ENCODE measurements around the gene SNX1. TPM values are rescaled to one million over a fixed set of nuclear protein-coding genes. Genes with fewer than 3 reads are reported as not detected.

The SNX1 gene
- total RNA-seq, 3 donors from 2014 or later (not counting 1 experiment from before 2014, with no cell fraction given), result 110 to 141 (median 111) TPM

DNA sequence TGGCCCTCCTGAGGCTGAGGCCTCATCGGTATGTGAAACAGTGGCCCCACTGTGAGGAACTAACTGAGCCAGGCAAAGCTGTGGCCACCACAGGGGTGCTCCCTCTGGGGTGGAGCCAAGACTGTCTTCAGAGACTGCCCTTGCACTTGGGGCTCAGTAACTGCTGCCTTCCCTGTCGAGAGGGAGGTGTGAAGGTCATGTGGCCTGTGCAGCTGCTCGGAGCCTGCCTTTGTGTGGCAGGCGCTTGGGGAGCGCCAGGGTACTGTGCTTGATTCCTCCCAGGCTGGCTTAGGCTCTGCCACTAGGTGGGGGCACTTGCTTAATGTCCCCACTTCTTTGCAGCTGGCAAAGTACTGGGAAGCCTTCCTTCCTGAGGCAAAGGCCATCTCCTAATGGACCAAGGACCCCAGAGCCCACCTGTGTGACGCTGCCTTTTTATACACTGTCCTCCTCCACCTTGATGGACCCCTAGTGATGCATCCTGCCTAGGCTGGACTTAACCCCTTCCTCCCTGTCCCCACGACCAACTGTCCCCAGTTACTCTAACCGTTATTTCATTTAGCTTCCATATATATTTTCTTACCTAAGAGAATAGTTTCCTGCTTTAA is 41.5 kb downstream of the SNX1 start:
- H3K27me3 Mint-ChIP-seq (ENCODE audit: low read depth in 2 of 2), result no peaks in the 10 kb centered on the region
- TF ChIP-seq, protein P1, sequence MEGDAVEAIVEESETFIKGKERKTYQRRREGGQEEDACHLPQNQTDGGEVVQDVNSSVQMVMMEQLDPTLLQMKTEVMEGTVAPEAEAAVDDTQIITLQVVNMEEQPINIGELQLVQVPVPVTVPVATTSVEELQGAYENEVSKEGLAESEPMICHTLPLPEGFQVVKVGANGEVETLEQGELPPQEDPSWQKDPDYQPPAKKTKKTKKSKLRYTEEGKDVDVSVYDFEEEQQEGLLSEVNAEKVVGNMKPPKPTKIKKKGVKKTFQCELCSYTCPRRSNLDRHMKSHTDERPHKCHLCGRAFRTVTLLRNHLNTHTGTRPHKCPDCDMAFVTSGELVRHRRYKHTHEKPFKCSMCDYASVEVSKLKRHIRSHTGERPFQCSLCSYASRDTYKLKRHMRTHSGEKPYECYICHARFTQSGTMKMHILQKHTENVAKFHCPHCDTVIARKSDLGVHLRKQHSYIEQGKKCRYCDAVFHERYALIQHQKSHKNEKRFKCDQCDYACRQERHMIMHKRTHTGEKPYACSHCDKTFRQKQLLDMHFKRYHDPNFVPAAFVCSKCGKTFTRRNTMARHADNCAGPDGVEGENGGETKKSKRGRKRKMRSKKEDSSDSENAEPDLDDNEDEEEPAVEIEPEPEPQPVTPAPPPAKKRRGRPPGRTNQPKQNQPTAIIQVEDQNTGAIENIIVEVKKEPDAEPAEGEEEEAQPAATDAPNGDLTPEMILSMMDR (IDR thresholded peaks at IDR 0.05), result no peak
- Histone ChIP-seq H3K4me1 (ENCODE audit: control insufficient read depth, insufficient read depth, low read length) (no peaks in the 10 kb centered on the region), H3K4me3 (ENCODE audit: low read length) (no peak overlapping the region), H3K9me3 (ENCODE audit: control insufficient read depth, insufficient read depth, low read length) (no peaks in the 10 kb centered on the region), H3K36me3 (ENCODE audit: control insufficient read depth, insufficient read depth, low read length) (peaks cover 57% of the 10 kb centered on the region), H3K27me3 (ENCODE audit: control insufficient read depth, insufficient read depth, low read length) (no peaks in the 10 kb centered on the region), H3K27ac (ENCODE audit: low read length) (no peak overlapping the region)
- intact Hi-C loops (cut with micrococcal nuclease), result no loop called here
- 79% methylated on average over 8 of the region's 8 CpGs for WGBS (ENCODE audit: insufficient coverage)
- H3K4me1 Mint-ChIP-seq, result peaks cover 0 to 8% of the 10 kb centered on the region in 2 donors
- H3K36me3 Mint-ChIP-seq, result peaks cover 6% of the 10 kb centered on the region
- H3K4me3 Mint-ChIP-seq, result no peak overlapping the region
- peak; percentile 31 to 49 (median 41) for ATAC-seq
- no peak for DNase-seq
- no peaks in the 10 kb centered on the region for H3K9me3 Mint-ChIP-seq
- no peak overlapping the region for H3K27ac Mint-ChIP-seq

DNA sequence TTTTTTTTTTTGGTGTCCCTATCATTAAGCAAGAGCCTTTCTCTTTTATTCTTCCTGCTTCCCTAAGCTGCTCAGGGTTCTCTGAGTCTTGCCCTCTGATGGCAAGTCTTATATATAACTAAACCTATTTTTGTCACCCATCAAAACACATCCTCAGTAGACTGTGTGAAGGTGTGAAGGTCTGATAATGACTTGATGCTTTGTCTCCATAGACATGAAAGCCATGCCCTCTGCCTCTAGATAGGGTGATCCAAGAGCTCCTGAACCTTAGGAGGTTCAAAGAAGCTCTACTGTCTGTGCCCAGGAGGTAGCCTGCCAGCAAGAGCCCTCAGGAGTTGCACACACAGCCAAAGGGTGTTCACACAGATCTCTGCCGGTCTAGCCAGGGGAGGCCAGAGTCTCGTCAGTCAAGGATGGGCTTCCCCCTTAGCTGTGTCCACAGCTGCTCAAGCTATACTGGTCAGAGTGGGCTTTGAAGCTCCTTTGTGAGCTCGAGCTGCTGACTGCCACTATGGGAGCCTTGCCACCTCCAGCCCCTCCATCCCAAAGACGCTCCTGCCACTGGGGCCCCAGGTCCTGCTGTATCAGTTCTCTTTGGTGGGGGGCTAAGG is 42.7 kb downstream of the SNX1 start:
- H3K27ac Mint-ChIP-seq, result peak overlapping the region in 1 of 2 donors; percentile 39
- 96% methylated on average over 4 of the region's 4 CpGs for WGBS (ENCODE audit: insufficient coverage)
- Histone ChIP-seq H3K9me3 (ENCODE audit: control insufficient read depth, insufficient read depth, low read length) (no peaks in the 10 kb centered on the region), H3K27me3 (ENCODE audit: control insufficient read depth, insufficient read depth, low read length) (no peaks in the 10 kb centered on the region), H3K4me1 (ENCODE audit: control insufficient read depth, insufficient read depth, low read length) (no peaks in the 10 kb centered on the region), H3K36me3 (ENCODE audit: control insufficient read depth, insufficient read depth, low read length) (peaks cover 58% of the 10 kb centered on the region), H3K27ac (ENCODE audit: low read length) (no peak overlapping the region), H3K4me3 (ENCODE audit: low read length) (no peak overlapping the region)
- peaks cover 6% of the 10 kb centered on the region for H3K36me3 Mint-ChIP-seq
- peaks cover 0 to 8% of the 10 kb centered on the region in 2 donors for H3K4me1 Mint-ChIP-seq
- no peak overlapping the region for H3K4me3 Mint-ChIP-seq
- ATAC-seq (no peak), DNase-seq (no peak)
- no peaks in the 10 kb centered on the region for H3K9me3 Mint-ChIP-seq
- TF ChIP-seq, protein P1 (IDR thresholded peaks at IDR 0.05), result no peak
- intact Hi-C loops (cut with micrococcal nuclease), result no loop called here
- no peaks in the 10 kb centered on the region for H3K27me3 Mint-ChIP-seq (ENCODE audit: low read depth in 2 of 2)

DNA sequence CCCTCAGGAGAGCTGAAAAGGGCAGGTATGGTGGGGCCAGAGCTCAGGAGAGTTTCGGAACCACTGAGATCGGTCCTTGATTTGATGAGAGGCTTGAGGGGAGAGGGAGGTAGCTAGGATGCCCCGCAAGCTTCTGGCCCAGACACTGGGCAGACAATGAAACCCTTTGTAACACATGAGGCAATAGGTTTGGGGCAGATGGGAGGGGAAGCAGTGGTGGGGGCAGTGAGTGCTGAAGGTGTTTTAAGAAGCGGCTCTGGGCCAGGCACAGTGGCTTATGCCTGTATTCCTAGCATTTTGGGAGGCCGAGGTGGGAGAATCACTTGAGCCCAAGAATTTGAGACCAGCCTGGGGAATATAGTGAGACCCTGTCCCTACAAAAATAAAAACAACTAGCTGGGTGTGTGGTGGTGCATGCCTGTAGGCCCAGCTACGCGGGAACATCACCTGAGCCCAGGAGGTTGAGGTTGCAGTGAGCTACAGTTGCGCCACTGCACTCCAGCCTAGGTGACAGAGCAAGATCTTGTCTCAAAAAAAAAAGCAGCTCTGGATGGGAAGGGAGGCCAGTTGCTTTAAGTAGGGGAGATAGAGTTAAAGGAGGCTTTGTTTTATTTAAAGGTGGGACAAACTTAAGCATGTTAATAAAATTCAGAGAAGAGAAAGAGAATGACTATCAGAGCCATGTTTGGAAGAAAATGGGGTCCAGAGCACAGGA is 46.2 kb downstream of the SNX1 start:
- H3K9me3 ChIP-seq (ENCODE audit: control insufficient read depth, insufficient read depth, low read length), result no peaks in the 10 kb centered on the region
- peaks cover 6% of the 10 kb centered on the region for H3K36me3 Mint-ChIP-seq
- no peak overlapping the region for H3K4me3 Mint-ChIP-seq
- peak overlapping the region; percentile 41 to 51 for H3K27ac Mint-ChIP-seq
- intact Hi-C loops (cut with micrococcal nuclease), result no loop called here
- H3K27me3 ChIP-seq (ENCODE audit: control insufficient read depth, insufficient read depth, low read length), result no peaks in the 10 kb centered on the region
- H3K4me3 ChIP-seq (ENCODE audit: low read length), result no peak overlapping the region
- ATAC-seq (no peak), DNase-seq (no peak)
- WGBS (ENCODE audit: insufficient coverage), result 98% methylated on average over 8 of the region's 8 CpGs
- H3K27me3 Mint-ChIP-seq (ENCODE audit: low read depth in 2 of 2), result no peaks in the 10 kb centered on the region
- peaks cover 0 to 4% of the 10 kb centered on the region in 2 donors for H3K4me1 Mint-ChIP-seq
- TF ChIP-seq, protein P1 (IDR thresholded peaks at IDR 0.05), result no peak
- H3K4me1 ChIP-seq (ENCODE audit: control insufficient read depth, insufficient read depth, low read length), result no peaks in the 10 kb centered on the region
- H3K9me3 Mint-ChIP-seq, result no peaks in the 10 kb centered on the region
- H3K27ac ChIP-seq (ENCODE audit: low read length), result no peak overlapping the region
- H3K36me3 ChIP-seq (ENCODE audit: control insufficient read depth, insufficient read depth, low read length), result peaks cover 42% of the 10 kb centered on the region

Data from natural killer cell (primary cell).